BJ (cell line): ENCODE measurements around the gene PSMA3. TPM values are rescaled to one million over a fixed set of nuclear protein-coding genes. Genes with fewer than 3 reads are reported as not detected.

Experiments
- CTCF ChIA-PET: fragments of 350-600 bp; formaldehyde crosslinking; extraction: SDS; loops from one replicate; lab custom pipeline; 2021; ENCODE audit warnings: antibody characterized with exemption, inconsistent platforms; lab: Yijun Ruan, JAX
- POLR2A ChIA-PET: fragments of 300-600 bp; sonication (Branson Sonifier 250); formaldehyde crosslinking; extraction: SDS; loops from one replicate; lab custom pipeline; 2021; ENCODE audit warnings: antibody characterized with exemption; lab: Charles Lee
- DNase-seq: peaks from one replicate; pipeline ENCODE4 v3.0.0-alpha.2; 2011; ENCODE audit warnings: low read depth
- H3K27me3 ChIP-seq: 2 replicates; pipeline ENCODE4 v1.6.0; 2011; ENCODE audit warnings: low read length; ENCODE audit not compliant: control insufficient read depth, insufficient read depth
- H3K36me3 ChIP-seq: 2 replicates; pipeline ENCODE4 v1.5.1; 2011; ENCODE audit warnings: low read length; ENCODE audit not compliant: control insufficient read depth, insufficient read depth
- H3K4me3 ChIP-seq: 2 replicates; pipeline ENCODE4 v1.5.1; 2011; ENCODE audit warnings: low read depth, mild to moderate bottlenecking, control low read depth, low read length
- polyA plus RNA-seq: library from polyadenylated mRNA; depleted of rRNA; stranded (reverse); fragments of >200 nt; gene quantifications from 2 replicates; pipeline ENCODE4 v1.2.3, GENCODE V29; 2011
- TF ChIP-seq, protein P1 (sequence below): IDR thresholded peaks from 2 replicates; pipeline ENCODE4 v1.5.1; 2011; ENCODE audit warnings: low read depth, mild to moderate bottlenecking, control low read depth, inconsistent platforms, low read length, moderate library complexity; ENCODE audit not compliant: insufficient read depth

Gene PSMA3
- polyA plus RNA-seq, 1 experiment = 129 TPM

DNA sequence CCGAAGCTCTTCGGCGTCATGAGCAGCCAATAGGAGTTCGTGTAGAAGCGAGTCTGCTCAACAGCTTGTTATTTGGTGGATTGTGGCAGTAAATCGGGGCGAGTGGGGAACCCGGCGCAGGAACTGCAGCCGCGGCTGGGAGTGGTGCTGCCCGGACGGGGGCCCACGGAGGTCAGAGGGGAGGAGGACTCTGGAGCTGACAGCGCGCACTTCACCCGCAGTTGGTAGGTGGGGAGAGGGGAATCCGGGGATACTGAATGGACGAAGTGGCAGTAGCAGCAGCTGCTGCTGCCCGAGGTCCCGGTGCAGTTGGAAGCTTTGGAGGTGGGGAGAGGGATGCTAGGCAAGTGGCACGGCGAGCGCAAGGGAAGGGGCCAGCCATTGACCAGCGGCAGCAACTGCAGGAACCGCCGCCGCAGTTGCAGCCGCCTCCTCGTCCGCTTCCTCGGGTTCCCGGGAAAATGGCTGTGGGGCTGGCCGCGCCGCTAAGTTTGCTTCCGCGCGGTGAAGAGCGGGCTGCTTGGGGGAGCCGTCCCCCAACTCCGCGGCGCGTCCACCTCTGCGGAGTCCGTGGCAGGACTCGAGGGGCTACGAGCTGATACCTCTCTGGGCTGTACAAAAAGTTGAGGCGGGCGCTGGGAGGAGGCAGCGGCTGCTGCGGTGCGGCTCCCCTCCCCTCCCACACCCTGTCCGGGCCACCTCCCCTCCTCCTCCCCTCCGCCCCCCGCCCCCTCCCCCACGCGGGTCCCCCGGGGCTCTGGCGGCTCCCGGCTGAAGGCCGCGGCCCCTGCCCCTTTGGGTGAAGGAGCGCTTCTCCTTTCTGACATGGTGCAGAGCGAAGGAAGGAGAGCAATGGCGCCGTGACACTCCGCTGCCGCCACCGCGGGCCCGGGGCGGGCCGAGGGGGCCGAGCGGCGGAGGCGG lies 54.1 kb downstream of the PSMA3 start, which contains the start of gene ARID4A:
Gene ARID4A (plus strand): TSS at position 79 of the 924 bp plus-strand sequence. CDS start 1,300 bp downstream, outside the sequence.
- ChIA-PET POLR2A (interaction anchor here (0.6 to 1.5 kb wide), 8 partner anchors 10 to 566 kb away, joined by 3 to 7 read pairs (median 3); partner anchors contain the start of gene PSMA3), CTCF (interaction anchor here (0.9 to 2.2 kb wide), 3 partner anchors 13 to 33 kb away, joined by 3 to 6 read pairs (median 3); no protein-coding TSS in a partner anchor)
- Histone ChIP-seq H3K27me3 (no peaks in the 10 kb centered on the region), H3K36me3 (peaks cover 5% of the 10 kb centered on the region), H3K4me3 (peak within 1 kb of the TSS; percentile 99)
- TF ChIP-seq, protein P1, sequence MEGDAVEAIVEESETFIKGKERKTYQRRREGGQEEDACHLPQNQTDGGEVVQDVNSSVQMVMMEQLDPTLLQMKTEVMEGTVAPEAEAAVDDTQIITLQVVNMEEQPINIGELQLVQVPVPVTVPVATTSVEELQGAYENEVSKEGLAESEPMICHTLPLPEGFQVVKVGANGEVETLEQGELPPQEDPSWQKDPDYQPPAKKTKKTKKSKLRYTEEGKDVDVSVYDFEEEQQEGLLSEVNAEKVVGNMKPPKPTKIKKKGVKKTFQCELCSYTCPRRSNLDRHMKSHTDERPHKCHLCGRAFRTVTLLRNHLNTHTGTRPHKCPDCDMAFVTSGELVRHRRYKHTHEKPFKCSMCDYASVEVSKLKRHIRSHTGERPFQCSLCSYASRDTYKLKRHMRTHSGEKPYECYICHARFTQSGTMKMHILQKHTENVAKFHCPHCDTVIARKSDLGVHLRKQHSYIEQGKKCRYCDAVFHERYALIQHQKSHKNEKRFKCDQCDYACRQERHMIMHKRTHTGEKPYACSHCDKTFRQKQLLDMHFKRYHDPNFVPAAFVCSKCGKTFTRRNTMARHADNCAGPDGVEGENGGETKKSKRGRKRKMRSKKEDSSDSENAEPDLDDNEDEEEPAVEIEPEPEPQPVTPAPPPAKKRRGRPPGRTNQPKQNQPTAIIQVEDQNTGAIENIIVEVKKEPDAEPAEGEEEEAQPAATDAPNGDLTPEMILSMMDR = no peak
- no peak for DNase-seq

DNA sequence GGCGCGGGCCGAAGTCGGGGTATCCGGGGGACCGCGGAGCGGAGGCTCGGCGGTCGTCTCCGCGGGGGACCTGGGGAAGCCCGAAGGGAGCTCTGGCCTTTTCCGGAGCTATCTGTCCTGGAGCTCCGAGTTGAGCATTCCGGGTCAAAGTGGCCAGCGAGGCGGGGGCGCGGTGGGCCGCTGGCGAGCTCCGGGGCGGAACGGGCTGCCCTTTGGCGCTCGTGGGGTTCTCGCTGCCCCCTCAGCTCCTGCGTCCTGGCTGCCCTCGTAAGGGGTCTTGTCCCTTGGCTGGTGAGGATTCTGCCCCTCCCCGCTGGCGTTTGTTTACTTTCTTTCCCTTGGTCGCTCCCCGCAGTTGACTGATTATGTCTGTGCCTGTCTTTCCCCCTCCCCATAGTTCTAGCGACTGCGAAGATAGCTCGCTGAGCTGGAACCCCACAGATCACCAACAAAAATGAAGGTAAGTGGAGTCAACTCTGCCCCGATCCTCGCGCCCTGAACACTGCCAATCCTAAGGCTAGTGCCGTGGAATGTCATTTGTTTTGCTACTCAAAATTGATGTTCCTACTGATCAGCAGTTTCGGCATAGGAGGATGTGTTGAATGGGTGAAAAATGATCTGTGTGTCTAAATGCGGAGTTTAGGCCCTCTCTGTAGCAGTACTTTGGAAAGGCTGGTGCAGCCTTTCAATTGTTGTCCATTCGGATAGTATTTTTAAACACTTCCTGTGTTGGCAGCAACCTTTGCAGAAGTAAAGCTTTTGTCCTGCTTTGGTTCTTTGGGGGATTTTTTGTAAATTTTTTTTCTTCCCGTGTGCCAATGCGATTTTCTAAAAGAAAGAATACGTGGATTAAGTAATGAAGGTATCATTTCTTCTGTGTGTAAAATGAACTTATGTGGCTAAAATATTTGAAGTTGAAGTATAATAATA lies 55.0 kb downstream of the PSMA3 start:
- Histone ChIP-seq H3K27me3 (no peaks in the 10 kb centered on the region), H3K4me3 (peak overlapping the region; percentile 99), H3K36me3 (peaks cover 1% of the 10 kb centered on the region; the same call in 1 of the 2 replicates)
- ChIA-PET CTCF (interaction anchor here (1.0 to 2.2 kb wide), 2 partner anchors 14 to 42 kb away, joined by 3 to 6 read pairs; no protein-coding TSS in a partner anchor), POLR2A (no interaction called here)
- DNase-seq = no peak
- TF ChIP-seq, protein P1 = no peak

DNA sequence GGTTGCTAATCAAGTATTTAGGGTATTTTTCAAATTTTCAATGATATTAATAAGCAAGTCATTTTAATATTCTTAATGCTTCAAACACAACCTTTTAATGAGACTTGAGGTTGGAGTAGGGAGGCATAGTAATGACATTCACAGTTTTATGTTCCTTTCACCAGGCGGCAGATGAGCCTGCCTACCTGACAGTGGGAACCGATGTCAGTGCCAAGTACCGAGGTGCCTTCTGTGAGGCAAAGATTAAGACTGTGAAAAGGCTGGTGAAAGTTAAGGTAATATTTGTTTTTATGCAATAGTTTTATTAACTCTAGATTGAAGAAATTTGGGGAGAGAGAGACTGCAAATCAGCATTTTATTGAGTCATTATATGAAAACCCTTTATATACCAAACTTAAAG lies 56.8 kb downstream of the PSMA3 start:
- Histone ChIP-seq H3K36me3 (no peaks in the 10 kb centered on the region; the same call in 1 of the 2 replicates), H3K4me3 (no peak overlapping the region), H3K27me3 (no peaks in the 10 kb centered on the region)
- POLR2A ChIA-PET = no interaction called here
- TF ChIP-seq, protein P1 = no peak
- CTCF ChIA-PET = no interaction called here
- no peak for DNase-seq

DNA sequence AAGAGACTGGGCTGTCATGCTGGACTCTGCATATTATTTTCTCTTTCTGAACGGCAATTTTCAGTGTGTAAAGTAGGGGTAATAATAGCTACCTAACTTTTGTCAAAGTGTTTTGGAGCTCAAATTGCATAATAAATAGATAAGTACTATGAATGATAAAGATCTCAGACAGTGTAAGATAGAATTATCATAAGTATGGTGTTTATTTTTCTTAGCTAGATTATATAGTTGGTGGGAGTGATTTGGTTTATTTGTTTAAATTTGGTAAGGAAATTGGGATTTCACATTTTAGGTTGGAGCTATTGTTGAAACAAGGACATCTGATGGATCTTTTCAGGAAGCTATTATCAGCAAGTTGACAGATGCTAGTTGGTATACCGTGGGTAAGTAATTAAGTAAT lies 61.1 kb downstream of the PSMA3 start:
- no peaks in the 10 kb centered on the region; the same call in 1 of the 2 replicates for H3K36me3 ChIP-seq
- no peak for DNase-seq
- ChIA-PET CTCF (no interaction called here), POLR2A (no interaction called here)
- TF ChIP-seq, protein P1 = no peak
- no peak overlapping the region for H3K4me3 ChIP-seq
- H3K27me3 ChIP-seq = no peaks in the 10 kb centered on the region
